ENCODE results near the gene NEFH.

DNA sequence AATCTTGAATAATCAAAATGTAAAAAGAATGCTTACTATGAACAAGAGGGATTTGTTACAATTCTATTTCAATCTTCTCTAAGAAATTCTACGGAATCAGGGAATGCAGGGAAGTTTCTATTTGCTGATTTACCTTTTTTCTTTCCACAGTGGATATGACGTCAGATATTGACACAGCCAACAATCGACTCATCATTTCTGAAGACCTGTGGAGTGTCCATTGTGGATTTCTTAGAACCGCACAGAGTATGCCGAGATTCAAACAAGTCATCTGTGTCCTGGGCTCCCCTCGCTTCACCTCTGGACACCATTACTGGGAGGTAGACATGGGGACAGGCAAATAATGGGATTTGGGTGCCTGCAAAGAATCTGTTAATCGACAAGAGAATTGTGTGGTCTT is 45.7 kb upstream of the NEFH start:
- TF ChIP-seq POLR2AphosphoS5 (IDR thresholded peaks at IDR 0.05; ENCODE audit: low read depth, low read length) (no peak), TAF1 (IDR thresholded peaks at IDR 0.05; ENCODE audit: borderline replicate concordance, insufficient read depth, low read length) (no peak), SIN3A (IDR thresholded peaks at IDR 0.05; ENCODE audit: borderline replicate concordance, insufficient read depth, low read length) (no peak)
- TF ChIP-seq, protein P1, sequence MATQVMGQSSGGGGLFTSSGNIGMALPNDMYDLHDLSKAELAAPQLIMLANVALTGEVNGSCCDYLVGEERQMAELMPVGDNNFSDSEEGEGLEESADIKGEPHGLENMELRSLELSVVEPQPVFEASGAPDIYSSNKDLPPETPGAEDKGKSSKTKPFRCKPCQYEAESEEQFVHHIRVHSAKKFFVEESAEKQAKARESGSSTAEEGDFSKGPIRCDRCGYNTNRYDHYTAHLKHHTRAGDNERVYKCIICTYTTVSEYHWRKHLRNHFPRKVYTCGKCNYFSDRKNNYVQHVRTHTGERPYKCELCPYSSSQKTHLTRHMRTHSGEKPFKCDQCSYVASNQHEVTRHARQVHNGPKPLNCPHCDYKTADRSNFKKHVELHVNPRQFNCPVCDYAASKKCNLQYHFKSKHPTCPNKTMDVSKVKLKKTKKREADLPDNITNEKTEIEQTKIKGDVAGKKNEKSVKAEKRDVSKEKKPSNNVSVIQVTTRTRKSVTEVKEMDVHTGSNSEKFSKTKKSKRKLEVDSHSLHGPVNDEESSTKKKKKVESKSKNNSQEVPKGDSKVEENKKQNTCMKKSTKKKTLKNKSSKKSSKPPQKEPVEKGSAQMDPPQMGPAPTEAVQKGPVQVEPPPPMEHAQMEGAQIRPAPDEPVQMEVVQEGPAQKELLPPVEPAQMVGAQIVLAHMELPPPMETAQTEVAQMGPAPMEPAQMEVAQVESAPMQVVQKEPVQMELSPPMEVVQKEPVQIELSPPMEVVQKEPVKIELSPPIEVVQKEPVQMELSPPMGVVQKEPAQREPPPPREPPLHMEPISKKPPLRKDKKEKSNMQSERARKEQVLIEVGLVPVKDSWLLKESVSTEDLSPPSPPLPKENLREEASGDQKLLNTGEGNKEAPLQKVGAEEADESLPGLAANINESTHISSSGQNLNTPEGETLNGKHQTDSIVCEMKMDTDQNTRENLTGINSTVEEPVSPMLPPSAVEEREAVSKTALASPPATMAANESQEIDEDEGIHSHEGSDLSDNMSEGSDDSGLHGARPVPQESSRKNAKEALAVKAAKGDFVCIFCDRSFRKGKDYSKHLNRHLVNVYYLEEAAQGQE (IDR thresholded peaks at IDR 0.05; ENCODE audit: insufficient read depth in 1 of 2, low read depth in 2 of 2, low read length in 2 of 2), result no peak
